A549 treated with Hydrocortisone at 1 μM for 4 hours (cell line): ENCODE data around the gene HTR6. TPM values are rescaled to one million over a fixed set of nuclear protein-coding genes. Genes with fewer than 3 reads are reported as not detected.

Experiments
- total RNA-seq: library from RNA; stranded (reverse); fragments of 200-300 nt; extraction: Qiagen RNA extraction; gene quantifications from 5 replicates; pipeline ENCODE4 v1.2.3, GENCODE V29; 2022

HTR6 gene
- 0.10 to 0.18 TPM (median 0.12 TPM) in 5 replicates for total RNA-seq

DNA sequence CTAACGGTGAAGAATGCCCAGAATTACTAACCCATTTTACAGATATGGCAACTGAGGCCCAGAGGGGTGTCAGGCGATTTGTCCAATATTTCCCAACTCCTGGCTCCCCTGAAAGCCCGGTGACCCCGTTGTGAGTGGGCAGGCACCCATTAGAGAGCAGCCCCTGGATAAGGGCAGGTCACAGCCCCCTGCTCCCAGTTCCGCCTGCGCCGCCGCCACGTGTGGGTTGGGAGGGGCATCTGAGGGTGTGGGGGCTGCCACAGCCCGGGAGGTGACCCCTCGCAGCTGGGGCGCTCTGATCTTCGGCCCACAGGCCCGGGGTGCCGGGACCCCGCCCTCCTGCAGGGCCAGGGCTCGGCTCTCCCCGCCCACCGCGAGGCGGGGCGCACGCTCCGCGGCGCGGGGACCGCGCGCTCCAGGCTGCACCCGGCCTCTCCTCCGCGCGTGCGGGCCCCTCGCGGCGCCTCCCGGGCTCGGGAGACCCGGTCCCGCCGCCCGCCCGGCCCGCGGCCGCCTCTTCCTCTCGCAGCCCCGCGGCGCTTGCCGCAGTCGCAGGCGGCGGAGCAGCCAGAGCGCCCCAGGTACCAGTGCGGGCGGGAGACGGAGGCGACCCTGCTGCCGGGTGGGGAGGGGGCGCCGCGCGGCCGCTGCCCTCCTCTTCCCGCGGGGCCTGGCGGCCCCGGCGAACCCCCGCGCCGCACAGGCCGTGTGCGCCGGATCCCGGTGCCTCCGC is at the start of gene HTR6:
Gene HTR6 (plus strand): TSS at position 423 of the 733 bp plus-strand sequence. CDS start 879 bp downstream, outside the sequence.

GRCh38 chr1:19643602-19644394 is 20.9 kb upstream of the HTR6 start, which contains the start of gene NBL1:
Gene NBL1, plus strand, starts transcription at chr1:19644311. Its CDS starts 10,720 bp downstream, at chr1:19655031.

Other genes with a start within 250 kb of the HTR6 start
- 230 to 274 TPM (median 231 TPM) in 5 replicates for gene CAPZB, start 179.3 kb upstream of the HTR6 start, total RNA-seq
- gene NBL1, start 20.6 kb upstream of the HTR6 start, total RNA-seq, result 40.0 to 59.7 TPM (median 51.5 TPM) in 5 replicates
- gene TMCO4, start 135.0 kb downstream of the HTR6 start, total RNA-seq, result 5.4 to 7.5 TPM (median 6.1 TPM) in 5 replicates
- not detected in 5 replicates for gene RNF186, start 150.4 kb downstream of the HTR6 start, total RNA-seq
- 2.4 to 3.1 TPM (median 2.4 TPM) in 5 replicates for gene OTUD3, start 217.5 kb downstream of the HTR6 start, total RNA-seq